Lower leg skin (tissue), 3 donors: ENCODE measurements around the gene EGFL6.

ENCODE experiments used
- CTCF ChIP-seq, 3 donors: fragments of 450-650 bp; IDR thresholded peaks; one replicate each; pipeline ENCODE4 v1.5.1; 2016; ENCODE audit warnings: antibody characterized with exemption in 3 of 3, mild to moderate bottlenecking in 3 of 3, moderate library complexity in 2 of 3
- POLR2A ChIP-seq, 2 donors: fragments of 450-650 bp; IDR thresholded peaks; one replicate each; pipeline ENCODE4 v1.6.1; 2016 to 2017; ENCODE audit warnings: antibody characterized with exemption in 2 of 2, mild to moderate bottlenecking in 1 of 2, moderate library complexity in 1 of 2

GRCh38 chrX:13659063-13659462, 89.7 kb downstream of the EGFL6 start:
- no peak for TF ChIP-seq CTCF (IDR thresholded peaks at IDR 0.05)
- TF ChIP-seq POLR2A (IDR thresholded peaks at IDR 0.05) = no peak
